Measurements from ENCODE around the gene FANCD2OS.
"Not testable (repeated sequence)": the region's sequence is repeated elsewhere in the genome, so short reads cannot be mapped to it uniquely, and the experiment has no call there.

FANCD2OS gene

GRCh38 chr3:10093678-10094077, 14.4 kb downstream of the FANCD2OS start:
- DNase-seq (ENCODE audit: low spot score) = no peak

GRCh38 chr3:10091387-10091786, 16.7 kb downstream of the FANCD2OS start:
- DNase-seq (ENCODE audit: low spot score) = not testable (repeated sequence)

- not testable (repeated sequence) for DNase-seq (ENCODE audit: low spot score)
Measured at GRCh38 chr3:10090774-10091173, 17.3 kb downstream of the FANCD2OS start.

- no peak for DNase-seq (ENCODE audit: low spot score)
Measured at GRCh38 chr3:10090179-10090578, 17.9 kb downstream of the FANCD2OS start.

GRCh38 chr3:10088256-10088655, 19.8 kb downstream of the FANCD2OS start:
- no peak for DNase-seq (ENCODE audit: low spot score)

GRCh38 chr3:10085738-10086137, 22.3 kb downstream of the FANCD2OS start:
- DNase-seq (ENCODE audit: low spot score) = no peak

GRCh38 chr3:10081871-10082270, 26.2 kb downstream of the FANCD2OS start:
- DNase-seq (ENCODE audit: low spot score) = no peak

- no peak for DNase-seq (ENCODE audit: low spot score)
Measured at GRCh38 chr3:10074666-10075065, 33.4 kb downstream of the FANCD2OS start.

GRCh38 chr3:10070077-10070476, 38.0 kb downstream of the FANCD2OS start:
- DNase-seq (ENCODE audit: low spot score) = not testable (repeated sequence)

GRCh38 chr3:10055097-10055496, 53.0 kb downstream of the FANCD2OS start:
- DNase-seq (ENCODE audit: low spot score) = no peak
